Measurements from ENCODE around the gene ADAMTS2.

The ADAMTS2 gene

GRCh38 chr5:179347581-179347980, 2.3 kb upstream of the ADAMTS2 start:
- no peak for TF ChIP-seq CTCF (IDR thresholded peaks at IDR 0.05; ENCODE audit: low read depth, low read length)
- DNase-seq (ENCODE audit: extremely low read depth, low read depth): no peak

GRCh38 chr5:179346875-179347274, 1.6 kb upstream of the ADAMTS2 start:
- TF ChIP-seq CTCF (IDR thresholded peaks at IDR 0.05; ENCODE audit: low read depth, low read length): no peak

GRCh38 chr5:179346401-179346800, 1.1 kb upstream of the ADAMTS2 start:
- no peak for DNase-seq (ENCODE audit: extremely low read depth, low read depth)
- TF ChIP-seq CTCF (IDR thresholded peaks at IDR 0.05; ENCODE audit: low read depth, low read length): no peak

More at GRCh38 chr5:179346875-179347274, 1.6 kb upstream of the ADAMTS2 start:
- no peak for DNase-seq (ENCODE audit: extremely low read depth, low read depth)

- DNase-seq (ENCODE audit: extremely low read depth, low read depth): no peak
- no peak for TF ChIP-seq CTCF (IDR thresholded peaks at IDR 0.05; ENCODE audit: low read depth, low read length)
Measured at GRCh38 chr5:179345183-179345432, 153 bp downstream of the ADAMTS2 start.

- no peak for TF ChIP-seq CTCF (IDR thresholded peaks at IDR 0.05; ENCODE audit: low read depth, low read length)
- no peak for DNase-seq (ENCODE audit: extremely low read depth, low read depth)
Measured at GRCh38 chr5:179344431-179345182, 654 bp downstream of the ADAMTS2 start.

GRCh38 chr5:179343719-179344430, 1.4 kb downstream of the ADAMTS2 start:
- peak; percentile 59 for TF ChIP-seq CTCF (IDR thresholded peaks at IDR 0.05; ENCODE audit: low read depth, low read length)
- no peak for DNase-seq (ENCODE audit: extremely low read depth, low read depth)

GRCh38 chr5:179343021-179343718, 2.1 kb downstream of the ADAMTS2 start:
- no peak for TF ChIP-seq CTCF (IDR thresholded peaks at IDR 0.05; ENCODE audit: low read depth, low read length)
- no peak for DNase-seq (ENCODE audit: extremely low read depth, low read depth)
